ENCODE data around the gene WDR4. TPM values are rescaled to one million over a fixed set of nuclear protein-coding genes. Genes with fewer than 3 reads are reported as not detected.

Gene WDR4
- polyA plus RNA-seq, 2 of the 4 experiments (the other 2 are of a cell fraction) = 25.2 to 35.0 TPM

GRCh38 chr21:42905195-42905594 is 25.9 kb upstream of the WDR4 start:
- POLR2A ChIA-PET = no interaction called here
- CTCF ChIA-PET = interaction anchor here (0.9 kb wide), 1 partner anchor 20 kb away, joined by 3 read pairs; no protein-coding TSS in a partner anchor
- WGBS (ENCODE audit: missing lambda C conversion rate) = 93% methylated on average over 8 of the region's 8 CpGs

GRCh38 chr21:42903817-42904216 is 24.5 kb upstream of the WDR4 start:
- FAIRE-seq (no peak), ATAC-seq (no peak), DNase-seq (ENCODE audit: low read depth in 1 of 2, low spot score in 1 of 2) (no peak)
- Histone ChIP-seq H3K9me3 (no peaks in the 10 kb centered on the region), H3K4me2 (no peak overlapping the region), H3K27ac (no peak overlapping the region), H3K4me1 (no peaks in the 10 kb centered on the region), H3K4me3 (no peak overlapping the region)
- 94% methylated on average over 10 of the region's 11 CpGs for WGBS (ENCODE audit: missing lambda C conversion rate)
- CTCF ChIA-PET = no interaction called here
- TF ChIP-seq CBX2 (IDR thresholded peaks at IDR 0.05; ENCODE audit: borderline replicate concordance, low read depth) (no peak), JUN (IDR thresholded peaks at IDR 0.05) (no peak), SREBF2 (IDR thresholded peaks at IDR 0.05) (no peak), USF2 (IDR thresholded peaks at IDR 0.05) (no peak), ZC3H11A (IDR thresholded peaks at IDR 0.05) (no peak), HDAC2 (IDR thresholded peaks at IDR 0.05) (no peak), EHMT2 (IDR thresholded peaks at IDR 0.05; ENCODE audit: low read depth) (no peak), HMGXB4 (CRISPR knock-in tag; IDR thresholded peaks at IDR 0.05; ENCODE audit: borderline replicate concordance) (no peak), HEYL (CRISPR knock-in tag; IDR thresholded peaks at IDR 0.05) (no peak), HOXB5 (CRISPR knock-in tag; IDR thresholded peaks at IDR 0.05) (no peak), ATOH8 (CRISPR knock-in tag; IDR thresholded peaks at IDR 0.05; ENCODE audit: low read depth) (no peak), NPAS2 (CRISPR knock-in tag; IDR thresholded peaks at IDR 0.05; ENCODE audit: borderline replicate concordance) (no peak), RCOR1 (IDR thresholded peaks at IDR 0.05; ENCODE audit: low read depth, low read length) (no peak), CBX8 (IDR thresholded peaks at IDR 0.05) (no peak), EP300 (IDR thresholded peaks at IDR 0.05) (no peak), KDM1A (IDR thresholded peaks at IDR 0.05; ENCODE audit: low read depth) (no peak), SMC3 (IDR thresholded peaks at IDR 0.05) (no peak), ESRRA (IDR thresholded peaks at IDR 0.05; ENCODE audit: borderline replicate concordance, low read length) (no peak), CHD2 (IDR thresholded peaks at IDR 0.05; ENCODE audit: low read length, partially characterized antibody) (no peak), MAZ (IDR thresholded peaks at IDR 0.05; ENCODE audit: borderline replicate concordance, low read depth, low read length) (no peak)
- POLR2A ChIA-PET = no interaction called here

More at GRCh38 chr21:42905195-42905594, 25.9 kb upstream of the WDR4 start:
- H3K4me2 ChIP-seq = no peak overlapping the region
- FAIRE-seq = no peak
- DNase-seq (ENCODE audit: low read depth in 1 of 2, low spot score in 1 of 2) = no peak
- no peak overlapping the region for H3K4me3 ChIP-seq
- ATAC-seq = no peak
- H3K27ac ChIP-seq = no peak overlapping the region
- H3K9me3 ChIP-seq = no peaks in the 10 kb centered on the region
- H3K4me1 ChIP-seq = no peaks in the 10 kb centered on the region
- TF ChIP-seq RAD21 (conservative IDR thresholded peaks at IDR 0.05 in 1 of 2, IDR thresholded peaks at IDR 0.05 in 1 of 2) = no peak
- TF ChIP-seq MAX (IDR thresholded peaks at IDR 0.05) = no peak
- TF ChIP-seq NPAS2 (CRISPR knock-in tag; IDR thresholded peaks at IDR 0.05; ENCODE audit: borderline replicate concordance) = no peak
- no peak for TF ChIP-seq POLR2A (IDR thresholded peaks at IDR 0.05; ENCODE audit: low read length)

GRCh38 chr21:42900446-42900845 is 21.1 kb upstream of the WDR4 start:
- Histone ChIP-seq H3K27ac (no peak overlapping the region), H3K4me2 (no peak overlapping the region), H3K4me3 (no peak overlapping the region), H3K9me3 (no peaks in the 10 kb centered on the region), H3K4me1 (no peaks in the 10 kb centered on the region)
- DNase-seq (ENCODE audit: low read depth in 1 of 2, low spot score in 1 of 2) (no peak), FAIRE-seq (no peak), ATAC-seq (no peak)
- ChIA-PET POLR2A (no interaction called here), CTCF (interaction anchor here (0.6 kb wide), 1 partner anchor 757 kb away, joined by 3 read pairs; no protein-coding TSS in a partner anchor)
- no peak for TF ChIP-seq PBX3 (IDR thresholded peaks at IDR 0.05)
- WGBS (ENCODE audit: missing lambda C conversion rate) = 90% methylated on average over 4 of the region's 4 CpGs

Measured in A549 (cell line).